Skeletal muscle tissue (tissue), 4 donors: ENCODE results near the gene DIP2C. TPM values are rescaled to one million over a fixed set of nuclear protein-coding genes. Genes with fewer than 3 reads are reported as not detected.
"Not testable (repeated sequence)": the region's sequence is repeated elsewhere in the genome, so short reads cannot be mapped to it uniquely, and the experiment has no call there.

Experiments used
- H3K27ac ChIP-seq: one replicate; pipeline ENCODE4 v1.7.0; 2013; ENCODE audit warnings: mild to moderate bottlenecking, low read depth, low read length, inconsistent platforms
- H3K27me3 ChIP-seq, 3 donors: one replicate each; pipeline ENCODE4 v1.7.0; 2013; ENCODE audit warnings: low read length in 3 of 3; ENCODE audit not compliant: control insufficient read depth in 3 of 3, insufficient read depth in 3 of 3
- H3K36me3 ChIP-seq, 3 donors: one replicate each; pipeline ENCODE4 v1.7.0; 2013; ENCODE audit warnings: low read length in 3 of 3; ENCODE audit not compliant: control insufficient read depth in 3 of 3, insufficient read depth in 3 of 3
- H3K4me1 ChIP-seq, 3 donors: one replicate each; pipeline ENCODE4 v1.7.0; 2013; ENCODE audit warnings: low read length in 3 of 3, mild to moderate bottlenecking in 3 of 3; ENCODE audit not compliant: control insufficient read depth in 3 of 3, insufficient read depth in 3 of 3
- H3K4me3 ChIP-seq, 3 donors: one replicate each; pipeline ENCODE4 v1.7.0; 2013; ENCODE audit warnings: low read length in 3 of 3
- H3K9ac ChIP-seq, 3 donors: one replicate each; pipeline ENCODE4 v1.7.0; 2013; ENCODE audit warnings: low read length in 3 of 3, mild to moderate bottlenecking in 3 of 3, moderate library complexity in 2 of 3, low read depth in 1 of 3
- H3K9me3 ChIP-seq, 3 donors: one replicate each; pipeline ENCODE4 v1.7.0; 2013; ENCODE audit warnings: low read length in 3 of 3; ENCODE audit not compliant: control insufficient read depth in 3 of 3
- total RNA-seq: library from RNA; depleted of rRNA; stranded (reverse); fragments of >200 nt; gene quantifications from one replicate; pipeline ENCODE4 v1.2.3, GENCODE V29; 2014
- donor health status: Osteomylitis.

The DIP2C gene
- total RNA-seq, 1 donor from 2014 or later: 18.8 TPM

GRCh38 chr10:264160-265073, 425.1 kb downstream of the DIP2C start:
- not testable (repeated sequence) for H3K27ac ChIP-seq, H3K9me3 ChIP-seq, H3K27me3 ChIP-seq, H3K9ac ChIP-seq, H3K4me3 ChIP-seq, H3K36me3 ChIP-seq, H3K4me1 ChIP-seq

DNA sequence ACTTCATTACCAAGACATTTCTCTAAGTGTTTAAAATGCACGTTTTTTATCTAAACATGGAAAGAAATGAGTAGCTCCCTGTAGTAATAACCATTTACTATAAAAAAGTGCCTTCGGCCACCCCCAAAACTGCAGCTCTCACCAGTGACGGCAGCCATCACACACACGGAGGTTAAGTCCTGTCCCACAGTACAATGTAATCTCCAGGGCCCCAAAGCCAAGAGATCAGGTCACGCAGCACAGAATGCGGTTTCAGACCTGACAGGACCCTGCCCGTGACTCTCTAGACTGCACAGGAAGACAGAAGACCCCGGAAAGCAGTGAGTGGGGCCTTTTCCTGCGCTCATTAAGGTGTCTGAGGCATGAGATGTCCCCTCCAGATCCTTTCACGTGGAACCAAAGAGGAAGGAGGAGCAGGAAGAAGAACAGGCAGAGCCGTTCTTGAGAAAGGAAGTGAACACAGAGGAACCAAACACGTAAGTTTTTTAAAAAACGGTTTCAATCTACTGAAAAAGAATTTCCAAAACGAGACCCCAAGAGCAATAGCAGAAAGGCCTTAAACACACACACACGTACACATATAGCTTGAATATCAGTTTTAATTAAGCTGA, 428.5 kb downstream of the DIP2C start:
- Histone ChIP-seq H3K27ac (no peak overlapping the region), H3K36me3 (peaks cover 0 to 7% (median 0%) of the 10 kb centered on the region in 3 donors), H3K4me1 (no peaks in the 10 kb centered on the region), H3K9ac (no peak overlapping the region), H3K4me3 (no peak overlapping the region), H3K27me3 (no peaks in the 10 kb centered on the region), H3K9me3 (no peaks in the 10 kb centered on the region)

GRCh38 chr10:251982-252582, 437.4 kb downstream of the DIP2C start:
- Histone ChIP-seq H3K27me3 (no peaks in the 10 kb centered on the region), H3K9ac (no peak overlapping the region), H3K4me3 (no peak overlapping the region), H3K36me3 (peaks cover 23 to 72% (median 42%) of the 10 kb centered on the region in 3 donors), H3K9me3 (no peaks in the 10 kb centered on the region), H3K4me1 (no peaks in the 10 kb centered on the region), H3K27ac (no peak overlapping the region)

DNA sequence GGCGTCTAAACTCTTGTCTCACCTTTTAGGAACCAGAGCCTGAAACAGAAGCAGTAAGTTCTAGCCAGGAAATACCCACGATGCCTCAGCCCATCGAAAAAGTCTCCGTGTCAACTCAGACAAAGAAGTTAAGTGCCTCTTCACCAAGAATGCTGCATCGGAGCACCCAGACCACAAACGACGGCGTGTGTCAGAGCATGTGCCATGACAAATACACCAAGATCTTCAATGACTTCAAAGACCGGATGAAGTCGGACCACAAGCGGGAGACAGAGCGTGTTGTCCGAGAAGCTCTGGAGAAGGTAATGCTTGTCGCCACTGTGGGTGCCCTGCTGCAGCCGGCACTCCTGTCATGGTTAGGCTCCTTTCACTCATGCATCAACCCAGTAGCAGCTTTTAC, 441.2 kb downstream of the DIP2C start:
- Histone ChIP-seq H3K9ac (no peak overlapping the region), H3K4me1 (no peaks in the 10 kb centered on the region), H3K27ac (no peak overlapping the region), H3K36me3 (peaks cover 25 to 66% (median 63%) of the 10 kb centered on the region in 3 donors), H3K27me3 (no peaks in the 10 kb centered on the region), H3K4me3 (no peak overlapping the region), H3K9me3 (no peaks in the 10 kb centered on the region)

GRCh38 chr10:247480-247879, 442.0 kb downstream of the DIP2C start:
- Histone ChIP-seq H3K36me3 (peaks cover 25 to 64% (median 63%) of the 10 kb centered on the region in 3 donors), H3K4me3 (no peak overlapping the region), H3K27ac (no peak overlapping the region), H3K9me3 (no peaks in the 10 kb centered on the region), H3K4me1 (no peaks in the 10 kb centered on the region), H3K9ac (no peak overlapping the region), H3K27me3 (no peaks in the 10 kb centered on the region)

- H3K27me3 ChIP-seq: no peaks in the 10 kb centered on the region
- H3K4me3 ChIP-seq: no peak overlapping the region
- no peak overlapping the region for H3K27ac ChIP-seq
- H3K4me1 ChIP-seq: no peaks in the 10 kb centered on the region
- H3K36me3 ChIP-seq: peaks cover 25 to 58% (median 55%) of the 10 kb centered on the region in 3 donors
- no peaks in the 10 kb centered on the region for H3K9me3 ChIP-seq
- no peak overlapping the region for H3K9ac ChIP-seq
These were observed 443.0 kb downstream of the DIP2C start for GRCh38 chr10:246431-246830.

DNA sequence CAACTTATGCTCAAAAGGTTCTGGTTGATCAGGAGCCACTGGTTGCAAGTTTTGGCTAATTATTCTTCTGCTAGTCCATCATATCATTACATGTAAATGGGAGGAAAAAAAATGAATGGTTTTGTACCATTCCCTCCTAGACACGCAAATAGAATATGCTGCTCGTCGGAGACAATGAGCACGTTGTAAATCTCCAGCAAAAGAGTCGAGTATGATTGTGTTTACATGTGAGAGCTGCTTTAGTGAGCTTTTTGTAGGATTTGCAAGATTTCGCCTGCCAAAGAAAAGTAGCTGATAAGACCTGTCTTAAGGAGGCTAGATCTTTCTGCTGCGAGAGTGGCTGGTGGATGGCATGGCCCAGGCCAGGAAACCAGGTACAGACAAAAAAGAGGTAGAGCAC, 445.2 kb downstream of the DIP2C start:
- Histone ChIP-seq H3K4me3 (no peak overlapping the region), H3K9me3 (no peaks in the 10 kb centered on the region), H3K4me1 (no peaks in the 10 kb centered on the region), H3K27me3 (no peaks in the 10 kb centered on the region), H3K9ac (no peak overlapping the region), H3K27ac (no peak overlapping the region), H3K36me3 (peaks cover 23 to 51% (median 44%) of the 10 kb centered on the region in 3 donors)

GRCh38 chr10:241966-242643, 447.4 kb downstream of the DIP2C start:
- H3K4me3 ChIP-seq: no peak overlapping the region
- peaks cover 9 to 42% (median 23%) of the 10 kb centered on the region in 3 donors for H3K36me3 ChIP-seq

GRCh38 chr10:241451-241850, 448.0 kb downstream of the DIP2C start:
- Histone ChIP-seq H3K9me3 (no peaks in the 10 kb centered on the region), H3K4me1 (no peaks in the 10 kb centered on the region), H3K9ac (no peak overlapping the region), H3K4me3 (no peak overlapping the region), H3K36me3 (peaks cover 3 to 37% (median 17%) of the 10 kb centered on the region in 3 donors), H3K27me3 (no peaks in the 10 kb centered on the region), H3K27ac (no peak overlapping the region)

More at GRCh38 chr10:241966-242643, 447.4 kb downstream of the DIP2C start:
- no peaks in the 10 kb centered on the region for H3K4me1 ChIP-seq
- H3K27ac ChIP-seq: no peak overlapping the region
- H3K9ac ChIP-seq: no peak overlapping the region
- H3K9me3 ChIP-seq: no peaks in the 10 kb centered on the region
- H3K27me3 ChIP-seq: no peaks in the 10 kb centered on the region
